Effector memory CD4-positive, alpha-beta T cell (primary cell): ENCODE results near the gene MED29.
A peak's percentile ranks its signal among the peaks of the same experiment; 100 is the strongest.

Source experiments
- DNase-seq, 3 donors: peaks; one replicate each; pipeline ENCODE4 v3.0.0-alpha.2; 2020
- H3K27ac ChIP-seq: 2 replicates; pipeline ENCODE4 v1.7.0; 2013; ENCODE audit warnings: mild to moderate bottlenecking, low read length, moderate library complexity; ENCODE audit not compliant: insufficient read depth, poor library complexity, severe bottlenecking
- H3K27me3 ChIP-seq: replicated peaks from 2 replicates; pipeline ENCODE4 v1.7.0; 2013; ENCODE audit warnings: mild to moderate bottlenecking, low read length; ENCODE audit not compliant: insufficient read depth, control insufficient read depth, poor library complexity, severe bottlenecking
- H3K36me3 ChIP-seq: 2 replicates; pipeline ENCODE4 v1.7.0; 2013; ENCODE audit warnings: mild to moderate bottlenecking, low read length, moderate library complexity; ENCODE audit not compliant: control insufficient read depth, insufficient read depth
- H3K4me1 ChIP-seq: 2 replicates; pipeline ENCODE4 v1.7.0; 2013; ENCODE audit warnings: low read length, mild to moderate bottlenecking; ENCODE audit not compliant: control insufficient read depth, insufficient read depth, poor library complexity, severe bottlenecking
- H3K4me3 ChIP-seq: 2 replicates; pipeline ENCODE4 v1.7.0; 2013; ENCODE audit warnings: low read length, low read depth, mild to moderate bottlenecking; ENCODE audit not compliant: insufficient read depth, poor library complexity, severe bottlenecking
- H3K9me3 ChIP-seq: 2 replicates; pipeline ENCODE4 v1.7.0; 2013; ENCODE audit warnings: mild to moderate bottlenecking, low read length, moderate library complexity; ENCODE audit not compliant: control insufficient read depth

MED29 gene

DNA sequence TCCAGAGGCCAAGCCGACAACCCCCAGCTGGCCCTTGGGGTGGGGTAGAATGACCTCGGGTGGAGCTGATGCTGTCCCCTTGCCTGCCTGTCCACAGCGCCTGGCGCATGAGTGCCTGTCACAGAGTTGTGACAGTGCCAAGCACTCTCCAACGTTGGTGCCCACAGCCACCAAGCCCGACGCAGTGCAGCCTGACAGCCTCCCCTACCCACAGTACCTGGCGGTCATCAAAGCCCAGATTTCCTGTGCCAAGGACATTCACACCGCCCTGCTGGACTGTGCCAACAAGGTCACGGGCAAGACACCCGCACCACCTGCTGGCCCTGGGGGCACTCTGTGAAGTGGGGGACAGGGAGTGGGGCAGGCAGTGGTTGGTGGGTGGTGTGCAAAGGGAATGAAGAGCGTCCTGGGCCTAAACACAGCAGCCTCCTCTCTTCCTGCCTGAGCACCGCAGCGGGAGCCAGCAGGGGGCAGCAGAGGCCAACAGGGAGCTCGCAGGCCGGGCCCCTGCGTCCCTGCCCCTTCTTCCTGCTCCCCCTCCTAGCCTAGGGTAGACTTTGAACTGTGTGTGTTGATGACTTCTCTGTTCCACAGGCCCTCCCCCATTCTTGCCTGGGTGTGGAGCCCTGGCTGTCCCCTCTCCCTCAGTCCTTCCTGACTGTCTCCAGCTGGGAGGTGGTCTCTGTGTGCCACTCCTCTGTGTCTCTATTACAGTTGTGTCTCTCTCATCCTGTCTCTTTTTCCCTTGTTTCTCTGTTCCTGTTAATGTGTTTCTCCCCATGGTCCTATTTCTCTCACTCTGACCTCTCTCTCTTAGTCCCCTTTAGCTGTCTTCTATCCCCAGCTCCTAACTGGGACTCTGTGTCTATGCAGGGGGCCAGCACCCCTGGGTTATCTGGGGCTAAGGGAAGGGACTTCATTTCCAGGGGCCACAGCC, 6.5 kb downstream of the MED29 start:
- no peak overlapping the region for H3K4me3 ChIP-seq
- peak overlapping the region; percentile 66 for H3K27ac ChIP-seq
- peaks cover 19% of the 10 kb centered on the region for H3K36me3 ChIP-seq
- no peaks in the 10 kb centered on the region for H3K9me3 ChIP-seq
- peaks cover 40% of the 10 kb centered on the region for H3K4me1 ChIP-seq
- no peaks in the 10 kb centered on the region for H3K27me3 ChIP-seq
- peak; percentile 81 to 85 (median 85) for DNase-seq

GRCh38 chr19:39398297-39398864, 7.2 kb downstream of the MED29 start:
- peaks cover 47% of the 10 kb centered on the region for H3K4me1 ChIP-seq
- H3K36me3 ChIP-seq, result peaks cover 18% of the 10 kb centered on the region
- peak in 1 of 3 donors; percentile 49 for DNase-seq
- no peaks in the 10 kb centered on the region for H3K27me3 ChIP-seq
- peak overlapping the region; percentile 66 for H3K27ac ChIP-seq
- no peak overlapping the region for H3K4me3 ChIP-seq
- H3K9me3 ChIP-seq, result no peaks in the 10 kb centered on the region

GRCh38 chr19:39399668-39400050, 8.5 kb downstream of the MED29 start:
- DNase-seq, result no peak
- peak overlapping the region; percentile 100 for H3K27ac ChIP-seq
- H3K4me3 ChIP-seq, result no peak overlapping the region
- H3K4me1 ChIP-seq, result peaks cover 57% of the 10 kb centered on the region
- no peaks in the 10 kb centered on the region for H3K9me3 ChIP-seq
- H3K27me3 ChIP-seq, result no peaks in the 10 kb centered on the region
- peaks cover 7% of the 10 kb centered on the region for H3K36me3 ChIP-seq

DNA sequence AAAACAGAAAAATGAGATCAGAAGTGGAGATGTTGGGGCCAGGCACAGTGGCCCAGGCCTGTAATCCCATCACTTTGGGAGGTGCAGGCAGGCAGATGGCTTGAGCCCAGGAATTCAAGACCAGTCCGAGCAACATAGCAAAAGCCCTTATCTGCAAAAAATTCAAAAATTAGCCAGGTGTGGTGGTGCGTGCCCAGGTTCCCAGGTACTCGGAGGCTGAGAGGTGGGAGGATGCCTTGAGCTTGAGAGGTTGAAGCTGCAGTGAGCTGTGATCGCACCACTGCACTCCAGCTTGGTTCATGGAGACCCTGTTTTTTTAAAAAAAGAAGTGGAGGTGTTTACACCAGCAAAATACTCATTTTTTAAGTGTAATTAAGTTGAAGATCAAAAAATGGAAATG, 8.9 kb downstream of the MED29 start:
- peaks cover 3% of the 10 kb centered on the region for H3K36me3 ChIP-seq
- H3K4me1 ChIP-seq, result peaks cover 59% of the 10 kb centered on the region
- no peaks in the 10 kb centered on the region for H3K9me3 ChIP-seq
- no peaks in the 10 kb centered on the region for H3K27me3 ChIP-seq
- peak overlapping the region; percentile 100 for H3K27ac ChIP-seq
- DNase-seq, result no peak
- H3K4me3 ChIP-seq, result no peak overlapping the region

GRCh38 chr19:39401070-39401548, 9.9 kb downstream of the MED29 start:
- Histone ChIP-seq H3K36me3 (no peaks in the 10 kb centered on the region), H3K9me3 (no peaks in the 10 kb centered on the region), H3K27ac (peak overlapping the region; percentile 100), H3K4me1 (peaks cover 69% of the 10 kb centered on the region), H3K4me3 (no peak overlapping the region), H3K27me3 (no peaks in the 10 kb centered on the region)
- no peak for DNase-seq

GRCh38 chr19:39401549-39402345, 10.6 kb downstream of the MED29 start:
- no peak overlapping the region for H3K4me3 ChIP-seq
- peaks cover 69% of the 10 kb centered on the region for H3K4me1 ChIP-seq
- H3K27ac ChIP-seq, result peak overlapping the region; percentile 100
- peaks cover under 1% of the 10 kb centered on the region for H3K36me3 ChIP-seq
- peak; percentile 86 to 93 (median 92) for DNase-seq
- no peaks in the 10 kb centered on the region for H3K27me3 ChIP-seq
- H3K9me3 ChIP-seq, result no peaks in the 10 kb centered on the region

DNA sequence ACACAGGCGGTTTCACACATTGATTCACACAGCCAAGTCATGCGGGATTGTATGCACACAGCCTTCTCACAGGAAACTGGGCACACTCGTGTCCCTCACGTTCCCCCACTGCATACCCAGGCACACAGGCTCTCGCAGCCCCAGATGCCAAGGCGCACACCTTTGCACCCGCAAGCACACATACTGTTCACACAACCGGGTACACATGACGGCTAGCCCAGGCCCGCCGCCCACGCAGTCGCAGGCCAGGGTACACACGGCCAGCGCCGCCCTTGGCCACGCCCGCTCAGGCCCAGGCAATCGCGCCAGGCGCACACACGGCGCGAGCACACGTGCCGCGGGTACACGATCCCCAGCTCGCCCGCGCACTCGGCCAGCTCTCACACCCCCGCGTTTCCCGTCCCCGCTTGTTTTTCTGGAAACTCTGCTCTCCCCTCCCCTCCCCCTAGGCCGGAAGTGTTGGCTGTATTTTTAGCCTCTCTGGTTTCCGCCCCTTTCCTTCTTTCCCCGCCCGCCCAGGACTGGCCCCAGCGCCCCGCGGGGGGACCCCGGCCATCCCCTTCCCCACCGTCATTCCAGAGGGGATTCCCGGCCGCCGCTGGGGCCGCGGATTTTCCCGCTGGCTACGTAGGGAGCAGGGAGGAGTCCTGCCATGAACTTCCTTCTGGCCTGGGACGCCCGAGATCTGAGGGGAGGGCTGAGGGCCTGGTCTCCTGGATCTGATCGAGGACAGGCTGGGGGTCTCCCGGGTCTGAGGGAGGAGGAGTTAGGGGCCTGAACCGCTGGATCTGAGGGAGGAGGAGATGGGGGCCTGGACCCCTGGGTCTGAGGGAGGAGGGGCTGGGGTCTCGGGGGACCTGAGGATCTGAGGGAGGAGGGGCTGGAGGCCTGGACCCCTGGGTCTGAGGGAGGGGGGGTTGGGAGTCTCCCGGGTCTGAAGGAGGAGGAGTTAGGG, 11.4 kb downstream of the MED29 start:
- Histone ChIP-seq H3K9me3 (no peaks in the 10 kb centered on the region), H3K27me3 (no peaks in the 10 kb centered on the region), H3K4me1 (peaks cover 69% of the 10 kb centered on the region), H3K36me3 (peaks cover 9% of the 10 kb centered on the region), H3K27ac (peak overlapping the region; percentile 100), H3K4me3 (peak overlapping the region; percentile 60)
- DNase-seq, result peak; percentile 81 to 88 (median 85)

DNA sequence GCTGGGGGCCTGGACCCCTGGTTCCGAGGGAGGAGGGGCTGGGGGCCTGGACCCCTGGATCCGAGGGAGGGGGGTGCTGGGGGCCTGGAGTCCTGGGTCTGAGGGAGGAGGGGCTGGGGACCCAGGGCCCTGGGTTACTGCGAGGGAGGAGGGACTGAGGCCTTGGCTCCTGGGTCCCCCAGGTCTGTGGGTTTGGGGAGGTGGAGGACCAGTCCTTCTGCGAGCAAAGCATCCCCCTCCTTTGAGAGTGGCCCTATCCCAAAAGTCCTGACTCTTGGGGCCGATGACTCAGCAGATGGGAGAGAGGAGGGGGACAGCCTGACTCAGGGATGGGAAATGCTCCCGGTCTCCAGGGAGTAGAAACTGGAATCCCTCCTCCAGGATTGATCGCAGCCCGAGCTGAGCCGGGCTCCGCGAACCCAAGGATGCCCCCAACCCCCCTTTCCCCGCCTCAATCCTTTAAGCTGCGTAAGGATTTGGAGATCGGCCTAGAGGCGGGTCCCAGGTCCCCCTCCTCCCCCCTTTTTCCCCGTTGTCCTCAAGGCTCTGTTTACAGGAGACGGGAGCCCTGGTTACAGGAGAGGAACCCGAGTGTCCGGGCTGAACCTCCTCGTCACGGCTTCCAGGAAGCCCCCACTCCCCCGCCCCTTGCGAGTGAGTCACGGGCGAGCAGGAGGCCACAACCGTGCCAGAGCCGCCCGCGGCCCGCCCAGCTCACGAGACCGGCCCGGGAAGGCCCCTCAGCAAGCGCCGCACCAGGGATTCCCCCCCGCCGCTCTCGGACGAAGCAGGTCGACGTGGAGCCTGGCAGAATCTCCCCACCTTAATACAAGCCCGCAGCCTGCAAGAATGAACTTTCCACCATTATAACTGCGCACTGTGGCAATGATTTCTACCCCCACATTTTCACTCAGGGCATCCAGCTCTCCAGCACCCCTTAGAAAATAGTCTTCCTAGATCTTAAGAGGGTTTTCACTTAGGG, 12.4 kb downstream of the MED29 start:
- peak overlapping the region; percentile 60 for H3K4me3 ChIP-seq
- H3K9me3 ChIP-seq, result no peaks in the 10 kb centered on the region
- H3K27me3 ChIP-seq, result no peaks in the 10 kb centered on the region
- peaks cover 59% of the 10 kb centered on the region for H3K4me1 ChIP-seq
- DNase-seq, result peak; percentile 97 to 98 (median 98)
- peak overlapping the region; percentile 100 for H3K27ac ChIP-seq
- peaks cover 19% of the 10 kb centered on the region for H3K36me3 ChIP-seq
